ENCODE results near the gene NFS1. TPM values are rescaled to one million over a fixed set of nuclear protein-coding genes. Genes with fewer than 3 reads are reported as not detected.

Gene NFS1
- polyA plus RNA-seq, 1 donor (not counting 4 experiments of a cell fraction or from before 2014, with no cell fraction given), result 39.6 TPM

- H3K9me3 ChIP-seq (ENCODE audit: control insufficient read depth, low read depth, low read length), result no peaks in the 10 kb centered on the region
- peaks cover 2% of the 10 kb centered on the region for H3K4me1 ChIP-seq (ENCODE audit: control insufficient read depth, extremely low read depth, insufficient read depth, low read length)
- no peaks in the 10 kb centered on the region for H3K27me3 ChIP-seq (ENCODE audit: control insufficient read depth, extremely low read depth, insufficient read depth, low read length)
- H3K9me1 ChIP-seq (ENCODE audit: control insufficient read depth, extremely low read depth, insufficient read depth, low read length), result no peaks in the 10 kb centered on the region
- dilution Hi-C loops (cut with MboI; ENCODE audit: extremely low pct_ligation_motif_present, low sequenced_read_pairs), result no loop called here
- no peak for TF ChIP-seq CTCF (optimal IDR thresholded peaks at IDR 0.05 in 1 of 3, IDR thresholded peaks at IDR 0.05 in 1 of 3, conservative IDR thresholded peaks at IDR 0.05 in 1 of 3; ENCODE audit: extremely low read depth in 1 of 3, insufficient read depth in 2 of 3, low read length in 3 of 3)
- TF ChIP-seq EZH2 (IDR thresholded peaks at IDR 0.05; ENCODE audit: low read length), result no peak
- no peaks in the 10 kb centered on the region for H4K20me1 ChIP-seq (ENCODE audit: control insufficient read depth, extremely low read depth, insufficient read depth, low read length)
- H3K4me2 ChIP-seq (ENCODE audit: control insufficient read depth, extremely low read depth, insufficient read depth, low read depth, low read length), result no peak overlapping the region
- H3K4me3 ChIP-seq (ENCODE audit: control insufficient read depth in 2 of 3, extremely low read depth in 1 of 3, insufficient read depth in 2 of 3, low read depth in 1 of 3, low read length in 3 of 3), result no peak overlapping the region
- no peak overlapping the region for H3K27ac ChIP-seq (ENCODE audit: control insufficient read depth, insufficient read depth, low read length)
- peaks cover 6% of the 10 kb centered on the region for H3K79me2 ChIP-seq (ENCODE audit: control insufficient read depth, insufficient read depth, low read length)
- H3K9ac ChIP-seq (ENCODE audit: control insufficient read depth, extremely low read depth, insufficient read depth, low read length), result no peak overlapping the region
- peaks cover 18 to 21% of the 10 kb centered on the region in 2 experiments for H3K36me3 ChIP-seq (ENCODE audit: control insufficient read depth in 2 of 2, extremely low read depth in 1 of 2, insufficient read depth in 2 of 2, low read length in 2 of 2)
- DNase-seq (ENCODE audit: low read depth, low spot score) (no peak), FAIRE-seq (no peak)
- H2AFZ ChIP-seq (ENCODE audit: control insufficient read depth, low read length), result no peak overlapping the region
Observed at GRCh38 chr20:35669221-35669620, 29.9 kb downstream of the NFS1 start.

- Histone ChIP-seq H3K4me3 (ENCODE audit: control insufficient read depth in 2 of 3, extremely low read depth in 1 of 3, insufficient read depth in 2 of 3, low read depth in 1 of 3, low read length in 3 of 3) (no peak overlapping the region), H3K36me3 (ENCODE audit: control insufficient read depth in 2 of 2, extremely low read depth in 1 of 2, insufficient read depth in 2 of 2, low read length in 2 of 2) (peaks cover 4 to 10% of the 10 kb centered on the region in 2 experiments), H3K4me1 (ENCODE audit: control insufficient read depth, extremely low read depth, insufficient read depth, low read length) (peaks cover 26% of the 10 kb centered on the region), H3K9ac (ENCODE audit: control insufficient read depth, extremely low read depth, insufficient read depth, low read length) (no peak overlapping the region), H2AFZ (ENCODE audit: control insufficient read depth, low read length) (no peak overlapping the region), H3K9me3 (ENCODE audit: control insufficient read depth, low read depth, low read length) (no peaks in the 10 kb centered on the region), H3K4me2 (ENCODE audit: control insufficient read depth, extremely low read depth, insufficient read depth, low read depth, low read length) (no peak overlapping the region), H3K27me3 (ENCODE audit: control insufficient read depth, extremely low read depth, insufficient read depth, low read length) (no peaks in the 10 kb centered on the region), H4K20me1 (ENCODE audit: control insufficient read depth, extremely low read depth, insufficient read depth, low read length) (peaks cover 14% of the 10 kb centered on the region), H3K9me1 (ENCODE audit: control insufficient read depth, extremely low read depth, insufficient read depth, low read length) (no peaks in the 10 kb centered on the region), H3K79me2 (ENCODE audit: control insufficient read depth, insufficient read depth, low read length) (peaks cover 39% of the 10 kb centered on the region), H3K27ac (ENCODE audit: control insufficient read depth, insufficient read depth, low read length) (no peak overlapping the region)
- dilution Hi-C loops (cut with MboI; ENCODE audit: extremely low pct_ligation_motif_present, low sequenced_read_pairs), result no loop called here
- no peak for FAIRE-seq
- TF ChIP-seq CTCF (optimal IDR thresholded peaks at IDR 0.05 in 1 of 3, IDR thresholded peaks at IDR 0.05 in 1 of 3, conservative IDR thresholded peaks at IDR 0.05 in 1 of 3; ENCODE audit: extremely low read depth in 1 of 3, insufficient read depth in 2 of 3, low read length in 3 of 3) (no peak), EZH2 (IDR thresholded peaks at IDR 0.05; ENCODE audit: low read length) (no peak)
- DNase-seq (ENCODE audit: low read depth, low spot score), result no peak
Observed at GRCh38 chr20:35665949-35666288, 33.2 kb downstream of the NFS1 start.

Measured in keratinocyte (primary cell).